Thymus (tissue), 11 donors: ENCODE measurements around the gene APLNR. TPM values are rescaled to one million over a fixed set of nuclear protein-coding genes. Genes with fewer than 3 reads are reported as not detected.

Experiments used
- DNase-seq, 9 donors: peaks; one replicate each; pipeline ENCODE4 v3.0.0-alpha.2; 2013; ENCODE audit warnings: low spot score in 9 of 9, low read depth in 6 of 9, missing footprints in 1 of 9
- H3K27ac ChIP-seq, 2 donors: one replicate each; pipeline ENCODE4 v1.5.1; 2013; ENCODE audit warnings: control low read depth in 1 of 2, low read depth in 1 of 2, low read length in 1 of 2, mild to moderate bottlenecking in 1 of 2, moderate library complexity in 1 of 2
- H3K27me3 ChIP-seq, 2 donors: one replicate each; pipeline ENCODE4 v1.5.1; 2013; ENCODE audit warnings: low read length in 1 of 2; ENCODE audit not compliant: control insufficient read depth in 2 of 2, insufficient read depth in 1 of 2
- H3K36me3 ChIP-seq, 2 donors: one replicate each; pipeline ENCODE4 v1.5.1; 2013; ENCODE audit warnings: low read length in 1 of 2, mild to moderate bottlenecking in 1 of 2, moderate library complexity in 1 of 2; ENCODE audit not compliant: control insufficient read depth in 2 of 2, insufficient read depth in 2 of 2
- H3K4me1 ChIP-seq, 2 donors: one replicate each; pipeline ENCODE4 v1.5.1; 2013; ENCODE audit warnings: low read length in 2 of 2; ENCODE audit not compliant: control insufficient read depth in 2 of 2, insufficient read depth in 2 of 2
- H3K4me3 ChIP-seq, 2 donors: one replicate each; pipeline ENCODE4 v1.5.1; 2013; ENCODE audit warnings: low read length in 2 of 2, control low read depth in 1 of 2, mild to moderate bottlenecking in 1 of 2
- H3K9me3 ChIP-seq, 2 donors: one replicate each; pipeline ENCODE4 v1.5.1; 2013; ENCODE audit warnings: low read length in 1 of 2, mild to moderate bottlenecking in 1 of 2; ENCODE audit not compliant: control insufficient read depth in 2 of 2, insufficient read depth in 1 of 2
- WGBS: extraction: QIAGEN DNeasy Blood & Tissue Kit; methylation state at CpG from one replicate; pipeline ENCODE4 v1.1.7; 2013; 5-methylcytosine and 5-hydroxymethylcytosine counted together
- polyA plus RNA-seq: library from polyadenylated mRNA; stranded (reverse); fragments of 200-250 nt; gene quantifications from one replicate; pipeline ENCODE4 v1.2.3, GENCODE V29; 2013
- total RNA-seq: library from RNA; stranded (reverse); fragments of 120-200 nt; gene quantifications from one replicate; pipeline ENCODE4 v1.2.4, GENCODE V29; 2013
- donor health status: healthy.

APLNR gene
- total and polyA plus RNA-seq, 2 donors = 1.2 to 8.7 TPM

DNA sequence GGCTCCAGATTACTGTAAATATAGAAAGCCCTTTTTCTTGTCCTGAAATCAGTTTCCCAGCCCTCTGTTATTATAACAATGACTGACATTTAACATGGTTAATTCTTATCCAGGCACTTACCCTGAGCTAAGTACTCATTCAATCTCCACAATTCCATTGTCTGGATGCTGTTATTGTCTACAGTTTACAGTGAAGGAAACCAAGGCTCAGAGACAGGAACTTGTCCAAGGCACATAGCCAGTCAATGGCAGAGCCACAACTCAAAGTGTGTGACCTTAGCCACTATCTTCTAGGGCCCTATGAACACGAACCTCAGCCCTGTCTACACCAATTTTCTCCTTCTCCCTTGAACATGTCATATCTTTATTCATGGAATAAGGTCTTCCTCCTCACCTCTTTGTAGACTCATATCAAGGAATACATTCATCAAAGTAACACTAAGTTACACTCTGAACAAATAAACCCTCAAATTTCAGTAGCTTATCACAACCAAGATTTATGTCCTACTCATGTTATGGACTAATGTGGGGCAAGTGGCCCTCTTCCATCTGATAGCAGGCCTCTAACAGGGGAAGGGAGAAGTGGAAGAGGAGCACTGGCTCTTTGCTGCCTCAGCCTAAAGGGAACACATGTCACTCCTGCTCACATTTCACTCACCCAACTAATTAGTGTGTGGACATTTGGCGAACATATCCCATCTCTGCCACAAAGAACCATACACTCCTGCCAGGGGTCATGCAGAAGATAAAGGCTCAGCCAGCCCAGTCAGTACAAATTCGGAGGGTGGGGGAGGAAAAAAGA lies 39.3 kb upstream of the APLNR start:
- Histone ChIP-seq H3K27ac (no peak overlapping the region), H3K4me1 (peaks cover 0 to 5% of the 10 kb centered on the region in 2 donors), H3K36me3 (no peaks in the 10 kb centered on the region), H3K27me3 (peaks cover 0 to 11% of the 10 kb centered on the region in 2 donors), H3K9me3 (no peaks in the 10 kb centered on the region), H3K4me3 (no peak overlapping the region)
- DNase-seq = no peak
- 85% methylated on average over 3 of the region's 3 CpGs for WGBS

DNA sequence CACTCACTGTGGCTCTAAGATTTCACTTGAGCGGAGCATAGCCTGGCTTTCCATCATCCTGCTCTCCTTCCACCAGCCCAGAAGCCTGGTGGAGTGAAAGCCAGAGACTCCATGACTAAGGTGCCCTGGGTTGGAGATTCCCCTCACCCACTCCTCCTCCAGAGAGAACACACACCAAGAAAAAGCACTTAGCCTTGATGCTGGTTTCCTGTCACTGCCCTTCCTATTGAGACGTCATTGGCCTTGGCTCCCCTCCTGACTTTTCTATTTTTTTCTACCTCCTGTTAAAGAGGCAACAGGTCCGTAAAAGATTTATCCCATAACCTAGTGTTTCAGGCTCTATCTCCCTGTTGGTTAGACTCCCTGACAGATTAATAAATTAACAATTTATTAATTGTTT lies 38.5 kb upstream of the APLNR start:
- no peaks in the 10 kb centered on the region for H3K36me3 ChIP-seq
- peaks cover 0 to 5% of the 10 kb centered on the region in 2 donors for H3K4me1 ChIP-seq
- no peak overlapping the region for H3K4me3 ChIP-seq
- no peaks in the 10 kb centered on the region for H3K9me3 ChIP-seq
- no peak overlapping the region for H3K27ac ChIP-seq
- WGBS = 49% methylated on average over 3 of the region's 3 CpGs
- DNase-seq = no peak
- H3K27me3 ChIP-seq = peaks cover 0 to 11% of the 10 kb centered on the region in 2 donors

DNA sequence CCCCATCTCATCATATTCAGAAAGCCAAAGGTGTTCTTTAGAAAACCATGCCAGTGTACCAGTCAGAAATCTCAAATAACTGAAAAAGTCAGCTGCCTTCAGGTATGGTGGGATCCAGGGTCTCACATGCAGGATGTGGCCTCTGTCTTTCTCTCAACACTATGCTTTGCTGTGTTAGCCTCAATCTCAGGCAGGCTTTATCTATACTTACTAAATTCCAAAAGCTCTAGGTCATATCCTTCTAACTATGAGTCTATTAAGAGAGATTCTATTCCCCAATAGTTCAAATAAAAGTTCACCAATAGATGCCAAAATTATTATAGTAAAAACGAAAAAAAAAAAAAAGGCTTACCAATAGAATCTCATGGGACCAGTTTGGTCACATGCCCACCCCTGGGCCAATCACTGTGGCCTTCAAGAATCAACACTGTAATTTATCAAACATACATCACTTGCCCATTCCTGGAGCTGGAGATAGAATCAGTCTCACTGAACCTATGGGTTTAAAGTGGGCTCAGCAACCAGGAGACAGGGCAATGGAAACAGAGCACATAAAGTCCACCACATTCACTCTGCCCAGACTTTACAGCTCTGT lies 38.0 kb upstream of the APLNR start:
- Histone ChIP-seq H3K27ac (no peak overlapping the region), H3K36me3 (no peaks in the 10 kb centered on the region), H3K4me1 (peaks cover 0 to 5% of the 10 kb centered on the region in 2 donors), H3K9me3 (no peaks in the 10 kb centered on the region), H3K27me3 (peaks cover 0 to 11% of the 10 kb centered on the region in 2 donors), H3K4me3 (no peak overlapping the region)
- WGBS = 86% methylated on average over 1 of the region's 1 CpG
- DNase-seq = no peak

DNA sequence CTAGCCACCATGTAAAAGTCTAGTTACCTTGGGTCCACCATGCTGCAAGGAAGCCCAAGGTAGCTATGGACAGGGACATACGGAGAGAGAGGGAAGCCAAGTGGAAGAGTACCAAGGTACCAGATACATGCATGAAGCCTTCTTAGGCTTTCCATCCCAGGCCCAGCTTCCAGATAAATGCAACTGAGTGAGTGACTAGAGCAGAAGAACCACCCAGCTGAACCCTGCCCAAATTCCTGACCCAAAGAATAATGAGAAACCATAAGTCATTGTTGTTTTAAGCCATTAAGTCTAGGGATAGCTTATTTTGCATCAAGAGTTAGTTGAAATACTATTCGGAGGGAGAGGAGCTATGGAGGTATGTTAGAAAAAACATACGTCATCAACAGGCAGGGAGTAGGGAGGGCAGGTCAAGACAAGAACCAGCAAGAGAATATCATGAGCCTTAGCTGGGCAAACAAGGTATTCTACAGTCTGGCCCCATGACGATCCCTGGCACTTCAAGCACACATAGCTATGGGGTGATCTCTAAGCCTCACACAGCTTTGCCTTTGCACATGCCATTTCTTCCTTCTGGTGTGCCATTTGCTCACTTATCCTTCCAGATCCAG lies 36.5 kb upstream of the APLNR start:
- peaks cover 0 to 11% of the 10 kb centered on the region in 2 donors for H3K27me3 ChIP-seq
- no peaks in the 10 kb centered on the region for H3K36me3 ChIP-seq
- WGBS = 96% methylated on average over 4 of the region's 4 CpGs
- no peak for DNase-seq
- H3K4me1 ChIP-seq = peaks cover 0 to 5% of the 10 kb centered on the region in 2 donors
- H3K27ac ChIP-seq = no peak overlapping the region
- H3K4me3 ChIP-seq = no peak overlapping the region
- H3K9me3 ChIP-seq = no peaks in the 10 kb centered on the region

DNA sequence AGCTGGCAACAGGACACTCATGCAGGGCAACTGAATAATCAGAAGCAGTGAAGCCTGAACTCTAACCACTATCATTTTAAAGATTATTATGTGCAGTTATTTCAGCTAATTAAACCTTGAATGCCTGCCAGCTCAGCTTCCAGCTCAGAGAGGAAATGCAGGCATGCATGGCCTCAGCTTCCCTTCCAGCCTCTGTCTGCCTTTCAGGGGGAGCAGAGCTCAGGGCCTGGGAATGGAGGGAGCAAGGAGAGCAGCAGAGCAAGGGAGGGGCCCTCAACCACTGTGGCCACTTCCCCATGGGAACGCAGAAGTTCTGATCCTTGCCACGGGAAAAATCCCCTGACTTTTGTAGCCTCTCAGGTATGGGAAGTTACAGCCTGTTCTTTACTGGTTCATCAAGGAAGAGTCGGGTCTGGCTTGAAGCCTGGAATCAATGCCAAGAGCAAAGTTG lies 32.5 kb upstream of the APLNR start:
- no peak overlapping the region for H3K27ac ChIP-seq

DNA sequence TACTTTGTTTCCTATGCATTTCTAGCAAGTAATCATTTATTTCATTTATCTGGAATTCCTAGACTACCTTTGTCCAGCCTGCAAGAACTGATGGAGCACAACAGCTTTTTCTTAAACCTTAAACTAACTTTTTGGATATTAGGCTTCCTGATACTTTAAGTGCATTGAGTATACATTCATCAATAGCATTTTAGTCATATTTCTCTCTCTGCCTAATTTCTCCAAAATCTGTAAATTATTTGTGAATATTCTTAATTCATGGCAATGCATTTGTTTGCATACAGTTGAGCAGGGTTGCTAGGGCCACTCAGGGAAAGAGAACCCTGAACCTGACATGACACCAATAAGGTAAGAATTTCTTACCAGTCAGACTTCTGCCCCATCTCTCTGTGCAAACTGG lies 29.1 kb upstream of the APLNR start:
- Histone ChIP-seq H3K4me1 (no peaks in the 10 kb centered on the region), H3K36me3 (no peaks in the 10 kb centered on the region), H3K27ac (no peak overlapping the region), H3K9me3 (no peaks in the 10 kb centered on the region), H3K27me3 (no peaks in the 10 kb centered on the region), H3K4me3 (no peak overlapping the region)
- no peak for DNase-seq

More for the DNA sequence above, 32.5 kb upstream of the APLNR start:
- 30% methylated on average over 3 of the region's 3 CpGs for WGBS
- no peaks in the 10 kb centered on the region for H3K4me1 ChIP-seq
- no peak for DNase-seq
- no peaks in the 10 kb centered on the region for H3K9me3 ChIP-seq
- H3K4me3 ChIP-seq = no peak overlapping the region
- no peaks in the 10 kb centered on the region for H3K27me3 ChIP-seq
- H3K36me3 ChIP-seq = no peaks in the 10 kb centered on the region

DNA sequence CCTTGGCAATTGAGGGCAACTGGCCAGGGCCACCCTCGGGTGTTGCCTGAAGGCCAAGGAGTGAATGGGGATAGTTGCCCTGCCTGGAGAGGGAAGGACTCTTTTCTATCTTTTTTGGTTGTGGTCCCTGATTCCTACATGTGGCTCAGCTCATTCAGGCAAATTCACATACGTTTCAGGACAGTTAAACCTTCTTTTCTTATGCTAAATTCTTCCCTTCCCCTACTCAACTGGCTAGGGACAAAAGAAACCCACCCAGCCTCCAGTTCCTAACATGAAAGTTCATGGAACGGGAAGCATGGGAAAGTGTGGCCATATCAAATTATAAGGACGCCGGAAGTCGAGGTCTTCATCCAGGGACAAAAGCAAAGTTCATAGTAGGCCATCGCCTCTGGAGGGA lies 26.3 kb upstream of the APLNR start:
- Histone ChIP-seq H3K9me3 (no peaks in the 10 kb centered on the region), H3K36me3 (no peaks in the 10 kb centered on the region), H3K4me3 (no peak overlapping the region), H3K27me3 (no peaks in the 10 kb centered on the region), H3K27ac (no peak overlapping the region), H3K4me1 (no peaks in the 10 kb centered on the region)
- no peak for DNase-seq
- 88% methylated on average over 7 of the region's 7 CpGs for WGBS

DNA sequence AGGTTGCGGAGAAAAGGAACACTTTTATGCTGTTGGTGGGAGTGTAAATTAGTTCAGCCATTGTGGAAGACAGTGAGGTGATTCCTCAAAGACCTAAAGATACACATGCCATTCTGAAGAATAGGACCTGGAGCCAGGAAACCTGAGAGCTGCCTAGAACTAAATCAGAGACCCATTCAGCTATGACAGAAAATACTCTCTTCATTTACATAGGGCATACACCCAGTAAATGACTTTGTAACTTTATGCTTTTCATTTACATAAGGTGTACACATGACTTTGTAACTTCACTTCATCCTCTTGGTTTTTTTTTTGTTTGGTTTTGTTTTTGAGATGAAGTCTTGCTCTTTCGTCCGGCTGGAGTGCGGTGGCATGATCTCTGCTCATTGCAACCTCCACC lies 25.1 kb upstream of the APLNR start:
- 71% methylated on average over 4 of the region's 4 CpGs for WGBS
- Histone ChIP-seq H3K36me3 (no peaks in the 10 kb centered on the region), H3K9me3 (no peaks in the 10 kb centered on the region), H3K27me3 (no peaks in the 10 kb centered on the region), H3K4me1 (no peaks in the 10 kb centered on the region), H3K27ac (no peak overlapping the region), H3K4me3 (no peak overlapping the region)
- no peak for DNase-seq
